HG03196 (cell line): Measurements from ENCODE around the gene NRP2.

Experiments
- ATAC-seq: cut with Tn5 transposase; IDR thresholded peaks from one replicate; pipeline ENCODE4 v1.9.1; 2021; ENCODE audit not compliant: unreplicated experiment

Gene NRP2

GRCh38 chr2:205728366-205728765 lies 46.1 kb downstream of the NRP2 start:
- ATAC-seq = no peak

- ATAC-seq = no peak
Observed at GRCh38 chr2:205730191-205730590, 47.9 kb downstream of the NRP2 start.

GRCh38 chr2:205730701-205731582 lies 48.6 kb downstream of the NRP2 start:
- ATAC-seq = no peak

- no peak for ATAC-seq
Observed at GRCh38 chr2:205731583-205731981, 49.3 kb downstream of the NRP2 start.

- ATAC-seq = no peak
Observed at GRCh38 chr2:205732314-205732713, 50.0 kb downstream of the NRP2 start.

- ATAC-seq = no peak
Observed at GRCh38 chr2:205733082-205733481, 50.8 kb downstream of the NRP2 start.

GRCh38 chr2:205733648-205734047 lies 51.3 kb downstream of the NRP2 start:
- ATAC-seq = no peak

GRCh38 chr2:205734436-205735037 lies 52.2 kb downstream of the NRP2 start:
- no peak for ATAC-seq

- no peak for ATAC-seq
Observed at GRCh38 chr2:205738117-205738968, 56.0 kb downstream of the NRP2 start.

- no peak for ATAC-seq
Observed at GRCh38 chr2:205739620-205740019, 57.3 kb downstream of the NRP2 start.

- ATAC-seq = no peak
Observed at GRCh38 chr2:205740381-205740780, 58.1 kb downstream of the NRP2 start.

GRCh38 chr2:205741256-205741978 lies 59.1 kb downstream of the NRP2 start:
- ATAC-seq = no peak

- no peak for ATAC-seq
Observed at GRCh38 chr2:205743137-205743536, 60.8 kb downstream of the NRP2 start.

- ATAC-seq = no peak
Observed at GRCh38 chr2:205744074-205744591, 61.8 kb downstream of the NRP2 start.

- no peak for ATAC-seq
Observed at GRCh38 chr2:205745661-205746419, 63.5 kb downstream of the NRP2 start.

- ATAC-seq = no peak
Observed at GRCh38 chr2:205746420-205746785, 64.1 kb downstream of the NRP2 start.

GRCh38 chr2:205747829-205748386 lies 65.6 kb downstream of the NRP2 start:
- no peak for ATAC-seq

- no peak for ATAC-seq
Observed at GRCh38 chr2:205748639-205749038, 66.3 kb downstream of the NRP2 start.

GRCh38 chr2:205749078-205749477 lies 66.8 kb downstream of the NRP2 start:
- ATAC-seq = no peak

- ATAC-seq = no peak
Observed at GRCh38 chr2:205750797-205751196, 68.5 kb downstream of the NRP2 start.
